ENCODE results near the gene CPXM1.

The CPXM1 gene

GRCh38 chr20:2795451-2795850, 5.0 kb downstream of the CPXM1 start:
- no peak for TF ChIP-seq CTCF (IDR thresholded peaks at IDR 0.05; ENCODE audit: low read depth, low read length)
- DNase-seq (ENCODE audit: low read depth in 2 of 2) = no peak
- H3K4me3 ChIP-seq (replicated peaks in 1 of 2; ENCODE audit: low read depth in 2 of 2, low read length in 2 of 2) = no peak overlapping the region

- no peak overlapping the region for H3K4me3 ChIP-seq (replicated peaks in 1 of 2; ENCODE audit: low read depth in 2 of 2, low read length in 2 of 2)
- no peak for DNase-seq (ENCODE audit: low read depth in 2 of 2)
- TF ChIP-seq CTCF (IDR thresholded peaks at IDR 0.05; ENCODE audit: low read depth, low read length) = no peak
Measured at GRCh38 chr20:2794866-2795447, 5.5 kb downstream of the CPXM1 start.

- no peak overlapping the region for H3K4me3 ChIP-seq (replicated peaks in 1 of 2; ENCODE audit: low read depth in 2 of 2, low read length in 2 of 2)
- DNase-seq (ENCODE audit: low read depth in 2 of 2) = no peak
- no peak for TF ChIP-seq CTCF (IDR thresholded peaks at IDR 0.05; ENCODE audit: low read depth, low read length)
Measured at GRCh38 chr20:2794202-2794748, 6.2 kb downstream of the CPXM1 start.

GRCh38 chr20:2793471-2793870, 7.0 kb downstream of the CPXM1 start:
- no peak for DNase-seq (ENCODE audit: low read depth in 2 of 2)
- TF ChIP-seq CTCF (IDR thresholded peaks at IDR 0.05; ENCODE audit: low read depth, low read length) = no peak

GRCh38 chr20:2783908-2784566, 16.4 kb downstream of the CPXM1 start:
- H3K4me3 ChIP-seq (replicated peaks in 1 of 2; ENCODE audit: low read depth in 2 of 2, low read length in 2 of 2) = no peak overlapping the region
- no peak for TF ChIP-seq CTCF (IDR thresholded peaks at IDR 0.05; ENCODE audit: low read depth, low read length)
- DNase-seq (ENCODE audit: low read depth in 2 of 2) = no peak

More at GRCh38 chr20:2793471-2793870, 7.0 kb downstream of the CPXM1 start:
- H3K4me3 ChIP-seq (replicated peaks in 1 of 2; ENCODE audit: low read depth in 2 of 2, low read length in 2 of 2) = no peak overlapping the region

GRCh38 chr20:2780948-2781347, 19.5 kb downstream of the CPXM1 start:
- TF ChIP-seq CTCF (IDR thresholded peaks at IDR 0.05; ENCODE audit: low read depth, low read length) = no peak
- H3K4me3 ChIP-seq (replicated peaks in 1 of 2; ENCODE audit: low read depth in 2 of 2, low read length in 2 of 2) = no peak overlapping the region
- DNase-seq (ENCODE audit: low read depth in 2 of 2) = no peak

All from cardiac fibroblast (primary cell).